H9 (cell line): ENCODE data around the gene ATP11C. TPM values are rescaled to one million over a fixed set of nuclear protein-coding genes. Genes with fewer than 3 reads are reported as not detected.
"Not testable (repeated sequence)": the region's sequence is repeated elsewhere in the genome, so short reads cannot be mapped to it uniquely, and the experiment has no call there.

Source experiments
- DNase-seq: peaks from one replicate; pipeline ENCODE4 v3.0.0-alpha.2; 2017
- H2AFZ ChIP-seq: one replicate; pipeline ENCODE4 v1.6.1; 2013; ENCODE audit warnings: mild to moderate bottlenecking, low read length, control low read depth, moderate library complexity
- H2AK5ac ChIP-seq: 2 replicates; pipeline ENCODE4 v1.6.1; 2013; ENCODE audit warnings: low read length, control low read depth, mixed read lengths; ENCODE audit not compliant: insufficient read length
- H2BK120ac ChIP-seq: one replicate; pipeline ENCODE4 v1.6.1; 2013; ENCODE audit warnings: low read depth, mild to moderate bottlenecking, low read length, control low read depth, inconsistent platforms; ENCODE audit not compliant: poor library complexity, severe bottlenecking
- H2BK12ac ChIP-seq: 2 replicates; pipeline ENCODE4 v1.6.1; 2013; ENCODE audit warnings: low read length, control low read depth, mixed read lengths, low read depth; ENCODE audit not compliant: insufficient read length
- H2BK15ac ChIP-seq: 2 replicates; pipeline ENCODE4 v1.6.1; 2013; ENCODE audit warnings: low read depth, low read length, control low read depth
- H2BK20ac ChIP-seq: one replicate; pipeline ENCODE4 v1.6.1; 2013; ENCODE audit warnings: low read depth, mild to moderate bottlenecking, low read length, control low read depth, inconsistent platforms; ENCODE audit not compliant: poor library complexity, severe bottlenecking
- H2BK5ac ChIP-seq: 2 replicates; pipeline ENCODE4 v1.6.1; 2013; ENCODE audit warnings: low read length, control low read depth, mixed read lengths; ENCODE audit not compliant: insufficient read length
- H3K14ac ChIP-seq: 2 replicates; pipeline ENCODE4 v1.6.1; 2013; ENCODE audit warnings: low read length, control low read depth; ENCODE audit not compliant: insufficient read depth
- H3K18ac ChIP-seq: 2 replicates; pipeline ENCODE4 v1.6.1; 2013; ENCODE audit warnings: low read depth, mild to moderate bottlenecking, mixed read lengths, low read length, control low read depth; ENCODE audit not compliant: insufficient read length
- H3K23ac ChIP-seq: 2 replicates; pipeline ENCODE4 v1.6.1; 2013; ENCODE audit warnings: low read length, control low read depth, mixed read lengths, low read depth; ENCODE audit not compliant: insufficient read length
- H3K23me2 ChIP-seq: 2 replicates; pipeline ENCODE4 v1.6.1; 2013; ENCODE audit warnings: low read depth, mild to moderate bottlenecking, mixed read lengths, low read length, control low read depth; ENCODE audit not compliant: insufficient read length, poor library complexity, severe bottlenecking
- H3K27ac ChIP-seq: 2 replicates; pipeline ENCODE4 v1.5.1; 2013; ENCODE audit warnings: low read length, control low read depth, mixed read lengths, low read depth; ENCODE audit not compliant: insufficient read length
- H3K27me3 ChIP-seq: 2 replicates; pipeline ENCODE4 v1.6.1; 2013; ENCODE audit warnings: low read length, control low read depth, inconsistent platforms; ENCODE audit not compliant: insufficient read depth
- H3K4ac ChIP-seq: 2 replicates; pipeline ENCODE4 v1.6.1; 2013; ENCODE audit warnings: low read depth, mild to moderate bottlenecking, control low read depth, inconsistent platforms, low read length, moderate library complexity
- H3K4me1 ChIP-seq: 2 replicates; pipeline ENCODE4 v1.6.1; 2013; ENCODE audit warnings: low read length, control low read depth, inconsistent platforms; ENCODE audit not compliant: insufficient read depth
- H3K4me2 ChIP-seq: 2 replicates; pipeline ENCODE4 v1.6.1; 2013; ENCODE audit warnings: low read length, control low read depth, mixed read lengths; ENCODE audit not compliant: insufficient read length, insufficient read depth
- H3K56ac ChIP-seq: 2 replicates; pipeline ENCODE4 v1.6.1; 2013; ENCODE audit warnings: low read depth, mild to moderate bottlenecking, mixed read lengths, low read length, control low read depth; ENCODE audit not compliant: insufficient read length
- H3K79me1 ChIP-seq: 2 replicates; pipeline ENCODE4 v1.6.1; 2013; ENCODE audit warnings: low read depth, mild to moderate bottlenecking, moderate library complexity, low read length, control low read depth, inconsistent platforms; ENCODE audit not compliant: insufficient read depth, poor library complexity, severe bottlenecking
- H3K79me2 ChIP-seq: 2 replicates; pipeline ENCODE4 v1.6.1; 2013; ENCODE audit warnings: low read length, control low read depth, inconsistent platforms; ENCODE audit not compliant: insufficient read depth
- H3K9ac ChIP-seq: 2 replicates; pipeline ENCODE4 v1.6.1; 2013; ENCODE audit warnings: low read length, control low read depth, mixed read lengths; ENCODE audit not compliant: insufficient read length; ENCODE audit errors: extremely low read depth
- H3K9me3 ChIP-seq: one replicate; pipeline ENCODE4 v1.6.1; 2013; ENCODE audit warnings: low read depth, low read length, inconsistent platforms; ENCODE audit not compliant: control insufficient read depth
- H3T11ph ChIP-seq: one replicate; pipeline ENCODE4 v1.6.1; 2013; ENCODE audit warnings: mild to moderate bottlenecking, low read length, control low read depth, inconsistent platforms
- H4K20me1 ChIP-seq: one replicate; pipeline ENCODE4 v1.6.1; 2013; ENCODE audit not compliant: control insufficient read depth, insufficient read length, insufficient read depth
- H4K5ac ChIP-seq: 2 replicates; pipeline ENCODE4 v1.6.1; 2013; ENCODE audit warnings: low read depth, mild to moderate bottlenecking, mixed read lengths, low read length, control low read depth; ENCODE audit not compliant: insufficient read length
- H4K8ac ChIP-seq: replicated peaks from 2 replicates; pipeline ENCODE4 v1.6.1; 2013; ENCODE audit warnings: low read length, control low read depth, mixed read lengths, low read depth; ENCODE audit not compliant: insufficient read length
- H4K91ac ChIP-seq: 2 replicates; pipeline ENCODE4 v1.6.1; 2013; ENCODE audit warnings: low read depth, mild to moderate bottlenecking, moderate library complexity, mixed read lengths, low read length, control low read depth; ENCODE audit not compliant: insufficient read length
- H3K27ac Mint-ChIP-seq, 3 experiments: 2 replicates in 2 of 3; 3 replicates in 1 of 3; pipeline ENCODE4 v1.8.0; 2020 to 2021; ENCODE audit warnings: mixed read lengths in 3 of 3, mild to moderate bottlenecking in 1 of 3, moderate library complexity in 1 of 3
- H3K27me3 Mint-ChIP-seq: 2 replicates; pipeline ENCODE4 v1.8.0; 2021; ENCODE audit warnings: low read depth, mild to moderate bottlenecking, moderate library complexity, mixed read lengths
- H3K36me3 Mint-ChIP-seq, 3 experiments: 2 replicates in 2 of 3; 3 replicates in 1 of 3; pipeline ENCODE4 v1.8.0; 2020 to 2021; ENCODE audit warnings: low read depth in 3 of 3, mixed read lengths in 3 of 3; ENCODE audit not compliant: insufficient read depth in 1 of 3
- H3K4me1 Mint-ChIP-seq, 2 experiments: 2 replicates each; pipeline ENCODE4 v1.8.0; 2020; ENCODE audit warnings: mixed read lengths in 2 of 2
- H3K4me3 Mint-ChIP-seq, 2 experiments: 2 replicates in 1 of 2; 3 replicates in 1 of 2; pipeline ENCODE4 v1.8.0; 2020 to 2021; ENCODE audit warnings: mild to moderate bottlenecking in 2 of 2, mixed read lengths in 2 of 2, moderate library complexity in 1 of 2
- H3K9me3 Mint-ChIP-seq, 2 experiments: 2 replicates in 1 of 2; 3 replicates in 1 of 2; pipeline ENCODE4 v1.8.0; 2020; ENCODE audit warnings: mild to moderate bottlenecking in 2 of 2, mixed read lengths in 2 of 2, moderate library complexity in 1 of 2
- WGBS: extraction: QIAGEN DNeasy Blood & Tissue Kit; methylation state at CpG from one replicate; pipeline ENCODE4 v1.1.7; 2013; ENCODE audit warnings: missing lambda C conversion rate, low lambda C conversion rate, mixed read lengths; ENCODE audit not compliant: insufficient read length; ENCODE audit errors: extremely low coverage; 5-methylcytosine and 5-hydroxymethylcytosine counted together
- total RNA-seq: library from RNA; stranded (reverse); gene quantifications from 2 replicates; pipeline ENCODE4 v1.2.1, GENCODE V29; 2021
- TF ChIP-seq, protein P1 (sequence below): fragments of 200-600 bp; sonication (generic); conservative IDR thresholded peaks from 3 replicates; pipeline ENCODE4 v1.8.0; 2021; ENCODE audit warnings: antibody characterized with exemption, mild to moderate bottlenecking

ATP11C gene
- total RNA-seq, 1 experiment from 2014 or later, result 28.4 TPM

DNA sequence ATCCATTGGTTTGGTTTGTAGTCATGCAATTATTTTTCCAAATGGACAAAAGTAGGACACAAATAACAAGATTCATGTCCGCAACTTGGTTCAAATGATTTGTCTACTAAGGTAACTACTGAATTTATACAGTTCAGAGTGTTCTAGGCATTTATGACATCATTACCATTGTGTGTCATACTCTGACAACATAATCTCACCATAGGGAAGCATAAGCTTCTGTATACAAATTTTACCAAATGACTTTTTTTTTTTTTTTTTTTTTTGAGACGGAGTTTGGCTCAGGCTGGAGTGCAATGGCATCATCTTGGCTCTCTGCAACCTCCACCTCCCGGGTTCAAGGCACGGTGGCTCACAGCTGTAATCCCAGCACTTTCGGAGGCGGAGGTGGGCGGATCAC, 32.6 kb upstream of the ATP11C start, which contains the start of gene CXorf66:
Gene CXorf66, minus strand, starts transcription at position 101 of the 400 bp plus-strand sequence. Its CDS starts 25 bp downstream, at position 76.
- DNase-seq, result no peak
- Histone ChIP-seq H2BK12ac (no peak within 1 kb of the TSS), H3K79me1 (no peaks in the 10 kb centered on the region), H2BK120ac (no peak within 1 kb of the TSS), H2AK5ac (no peak within 1 kb of the TSS), H3K27ac (no peak within 1 kb of the TSS), H4K91ac (no peak within 1 kb of the TSS), H3K79me2 (no peaks in the 10 kb centered on the region), H3K9ac (no peak within 1 kb of the TSS), H2BK15ac (no peak within 1 kb of the TSS), H3K23me2 (no peaks in the 10 kb centered on the region), H3K4ac (no peak within 1 kb of the TSS), H2BK20ac (no peak within 1 kb of the TSS), H3K56ac (no peak within 1 kb of the TSS), H3T11ph (no peak within 1 kb of the TSS), H3K18ac (no peak within 1 kb of the TSS), H3K23ac (no peak within 1 kb of the TSS), H3K27me3 (no peaks in the 10 kb centered on the region), H4K8ac (no peak within 1 kb of the TSS), H3K14ac (no peak within 1 kb of the TSS), H4K5ac (no peak within 1 kb of the TSS), H4K20me1 (no peaks in the 10 kb centered on the region), H3K4me1 (no peaks in the 10 kb centered on the region; the same call in 1 of the 2 replicates), H3K9me3 (no peaks in the 10 kb centered on the region), H3K4me2 (no peak within 1 kb of the TSS), H2AFZ (no peak within 1 kb of the TSS), H2BK5ac (no peak within 1 kb of the TSS)
- Mint-ChIP-seq H3K27ac (no peak within 1 kb of the TSS), H3K27me3 (peaks cover 3% of the 10 kb centered on the region; the same call in 1 of the 2 replicates), H3K36me3 (peaks cover 0 to 2% (median 0%) of the 10 kb centered on the region in 3 experiments; a peak in 2 of 7 replicates), H3K9me3 (peaks cover 9 to 34% of the 10 kb centered on the region in 2 experiments), H3K4me3 (no peak within 1 kb of the TSS), H3K4me1 (peaks cover 2 to 3% of the 10 kb centered on the region in 2 experiments; a peak in 2 of 4 replicates)
- WGBS, result no CpG with 5 or more reads among the region's 7 CpGs
- TF ChIP-seq, protein P1, sequence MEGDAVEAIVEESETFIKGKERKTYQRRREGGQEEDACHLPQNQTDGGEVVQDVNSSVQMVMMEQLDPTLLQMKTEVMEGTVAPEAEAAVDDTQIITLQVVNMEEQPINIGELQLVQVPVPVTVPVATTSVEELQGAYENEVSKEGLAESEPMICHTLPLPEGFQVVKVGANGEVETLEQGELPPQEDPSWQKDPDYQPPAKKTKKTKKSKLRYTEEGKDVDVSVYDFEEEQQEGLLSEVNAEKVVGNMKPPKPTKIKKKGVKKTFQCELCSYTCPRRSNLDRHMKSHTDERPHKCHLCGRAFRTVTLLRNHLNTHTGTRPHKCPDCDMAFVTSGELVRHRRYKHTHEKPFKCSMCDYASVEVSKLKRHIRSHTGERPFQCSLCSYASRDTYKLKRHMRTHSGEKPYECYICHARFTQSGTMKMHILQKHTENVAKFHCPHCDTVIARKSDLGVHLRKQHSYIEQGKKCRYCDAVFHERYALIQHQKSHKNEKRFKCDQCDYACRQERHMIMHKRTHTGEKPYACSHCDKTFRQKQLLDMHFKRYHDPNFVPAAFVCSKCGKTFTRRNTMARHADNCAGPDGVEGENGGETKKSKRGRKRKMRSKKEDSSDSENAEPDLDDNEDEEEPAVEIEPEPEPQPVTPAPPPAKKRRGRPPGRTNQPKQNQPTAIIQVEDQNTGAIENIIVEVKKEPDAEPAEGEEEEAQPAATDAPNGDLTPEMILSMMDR, result no peak

GRCh38 chrX:139961091-139961490, 28.2 kb upstream of the ATP11C start:
- H3K4me2 ChIP-seq, H4K91ac ChIP-seq, H4K5ac ChIP-seq, H3K27me3 ChIP-seq, H3K56ac ChIP-seq, H3K79me1 ChIP-seq, H2BK120ac ChIP-seq, H4K20me1 ChIP-seq, H3K4me3 Mint-ChIP-seq, H3K27ac Mint-ChIP-seq, DNase-seq, H3K4me1 Mint-ChIP-seq, H3K9me3 ChIP-seq, H2BK12ac ChIP-seq, H3K4me1 ChIP-seq, H3K4ac ChIP-seq, H2AFZ ChIP-seq, H2AK5ac ChIP-seq, H3K14ac ChIP-seq, H3K79me2 ChIP-seq, H2BK5ac ChIP-seq, H3K36me3 Mint-ChIP-seq, H3K23me2 ChIP-seq, H3K27ac ChIP-seq, H3K9ac ChIP-seq, H3K23ac ChIP-seq, H2BK20ac ChIP-seq, H2BK15ac ChIP-seq, H4K8ac ChIP-seq, H3T11ph ChIP-seq, H3K18ac ChIP-seq, H3K27me3 Mint-ChIP-seq: not testable (repeated sequence)
- peaks cover 9 to 48% of the 10 kb centered on the region in 2 experiments for H3K9me3 Mint-ChIP-seq
- WGBS, result no CpG with 5 or more reads among the region's 2 CpGs
